OCI-LY7 (cell line): Measurements from ENCODE around the gene STAT5B. TPM values are rescaled to one million over a fixed set of nuclear protein-coding genes. Genes with fewer than 3 reads are reported as not detected.
"Not testable (repeated sequence)": the region's sequence is repeated elsewhere in the genome, so short reads cannot be mapped to it uniquely, and the experiment has no call there.

Experiments
- BruUV-seq: library from RNA; stranded (reverse); fragments of 400-500 nt; replicated peaks from 2 replicates; lab custom pipeline; 2021; lab: Mats Ljungman, UMichigan
- CTCF ChIA-PET: fragments of 300-600 bp; sonication (Branson Sonifier 250); formaldehyde crosslinking; loops from one replicate; lab custom pipeline; 2022; ENCODE audit warnings: antibody characterized with exemption; ENCODE audit not compliant: unreplicated experiment; lab: Charles Lee
- POLR2A ChIA-PET: fragments of 300-600 bp; sonication (Branson Sonifier 250); formaldehyde crosslinking; loops from one replicate; lab custom pipeline; 2022; ENCODE audit warnings: antibody characterized with exemption; lab: Charles Lee
- DNase-seq: peaks from one replicate; pipeline ENCODE4 v3.0.0-alpha.2; 2015; ENCODE audit warnings: low spot score
- H2AFZ ChIP-seq: fragments of 200-600 bp; sonication (generic), shearing (Covaris generic); 2 replicates; pipeline ENCODE4 v1.6.1; 2014; ENCODE audit warnings: mild to moderate bottlenecking, antibody characterized with exemption, low read length, moderate library complexity
- H3K27ac ChIP-seq: fragments of 200-600 bp; sonication (generic); 2 replicates; pipeline ENCODE4 v1.5.1; 2014; ENCODE audit warnings: mixed run types, low read depth, mild to moderate bottlenecking, moderate library complexity, low read length, inconsistent platforms; ENCODE audit not compliant: poor library complexity, severe bottlenecking
- H3K36me3 ChIP-seq: fragments of 200-600 bp; sonication (generic); 2 replicates; pipeline ENCODE4 v1.6.1; 2014; ENCODE audit warnings: mild to moderate bottlenecking, antibody characterized with exemption, low read length, moderate library complexity, mixed read lengths; ENCODE audit not compliant: insufficient read depth
- H3K4me1 ChIP-seq: fragments of 200-600 bp; sonication (generic); 2 replicates; pipeline ENCODE4 v1.5.1; 2014; ENCODE audit warnings: mild to moderate bottlenecking, low read length; ENCODE audit not compliant: insufficient read depth, poor library complexity, severe bottlenecking
- H3K4me2 ChIP-seq: fragments of 200-600 bp; sonication (generic); 2 replicates; pipeline ENCODE4 v1.6.1; 2014; ENCODE audit warnings: mild to moderate bottlenecking, low read length
- H3K4me3 ChIP-seq: fragments of 200-600 bp; sonication (generic); 2 replicates; pipeline ENCODE4 v1.5.1; 2014; ENCODE audit warnings: mild to moderate bottlenecking, low read depth, low read length; ENCODE audit not compliant: poor library complexity, severe bottlenecking
- H3K79me2 ChIP-seq: fragments of 200-600 bp; sonication (generic); 2 replicates; pipeline ENCODE4 v1.6.1; 2016; ENCODE audit warnings: low read depth, mild to moderate bottlenecking, low read length, moderate library complexity, mixed read lengths; ENCODE audit not compliant: insufficient read depth
- H3K9me2 ChIP-seq: fragments of 200-600 bp; sonication (generic); 2 replicates; pipeline ENCODE4 v1.6.1; 2016; ENCODE audit warnings: mild to moderate bottlenecking, low read length, mixed read lengths; ENCODE audit not compliant: insufficient read depth
- H3K9me3 ChIP-seq: fragments of 200-600 bp; sonication (generic); 2 replicates; pipeline ENCODE4 v1.6.1; 2014; ENCODE audit warnings: mild to moderate bottlenecking, mixed run types, low read length, mixed read lengths
- H4K20me1 ChIP-seq: fragments of 200-600 bp; sonication (generic); 2 replicates; pipeline ENCODE4 v1.6.1; 2014; ENCODE audit warnings: mild to moderate bottlenecking, antibody characterized with exemption, low read length, moderate library complexity, mixed read lengths; ENCODE audit not compliant: insufficient read depth
- EZH2phosphoT487 ChIP-seq: fragments of 200-600 bp; sonication (generic); IDR thresholded peaks from 2 replicates; pipeline ENCODE4 v1.6.1; 2018; ENCODE audit warnings: low read depth, borderline replicate concordance, mild to moderate bottlenecking, mixed run types, antibody characterized with exemption, low read length, moderate library complexity, mixed read lengths
- intact Hi-C: fragments of 100-400 bp; cut with micrococcal nuclease; formaldehyde crosslinking; loops from one replicate; pipeline ENCODE4 v1.10.0; 2022; ENCODE audit not compliant: unreplicated experiment
- total RNA-seq, 2 experiments: library from RNA; depleted of rRNA in 1 of 2; stranded (reverse); fragments of >200 nt in 1 of 2; shearing (Covaris generic) in 1 of 2; gene quantifications; 2 replicates each; pipeline ENCODE4 v1.2.3, GENCODE V29; 2014 to 2022
- TF ChIP-seq, protein P1 (sequence below): fragments of 200-600 bp; sonication (generic); conservative IDR thresholded peaks from 2 replicates; pipeline ENCODE4 v1.5.1; 2014; ENCODE audit warnings: mild to moderate bottlenecking, antibody characterized with exemption, low read length, moderate library complexity, mixed read lengths

The STAT5B gene
- total RNA-seq, 2 experiments from 2014 or later, result 33.3 to 46.7 TPM

DNA sequence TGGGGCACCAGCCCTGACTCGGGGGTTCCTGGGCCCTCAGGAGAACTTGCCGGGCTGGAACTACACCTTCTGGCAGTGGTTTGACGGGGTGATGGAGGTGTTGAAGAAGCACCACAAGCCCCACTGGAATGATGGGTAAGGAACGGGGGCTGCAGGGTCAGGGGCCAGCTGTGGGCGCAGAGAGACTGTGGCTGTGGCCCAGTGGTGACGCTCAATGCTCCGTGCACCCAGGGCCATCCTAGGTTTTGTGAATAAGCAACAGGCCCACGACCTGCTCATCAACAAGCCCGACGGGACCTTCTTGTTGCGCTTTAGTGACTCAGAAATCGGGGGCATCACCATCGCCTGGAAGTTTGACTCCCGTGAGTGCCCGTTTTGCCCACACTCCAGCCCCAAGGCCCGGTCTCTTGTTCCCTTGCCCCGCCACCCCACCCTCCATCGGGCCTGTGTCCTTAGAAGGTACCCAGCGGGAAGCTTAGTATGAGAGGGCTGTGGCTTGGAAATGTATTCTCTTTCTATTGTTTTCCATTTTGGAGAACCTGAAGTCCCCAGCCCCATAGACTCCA is 31.3 kb upstream of the STAT5B start:
- no peak for TF ChIP-seq EZH2phosphoT487
- H3K36me3 ChIP-seq, result no peaks in the 10 kb centered on the region
- peaks cover 7% of the 10 kb centered on the region for H3K4me1 ChIP-seq
- DNase-seq, result no peak
- no peak overlapping the region for H3K4me2 ChIP-seq
- no peak overlapping the region for H3K27ac ChIP-seq
- BruUV-seq, result no TSS peak
- no peaks in the 10 kb centered on the region for H3K9me3 ChIP-seq
- ChIA-PET POLR2A (no interaction called here), CTCF (no interaction called here)
- no peaks in the 10 kb centered on the region for H3K79me2 ChIP-seq
- no peak overlapping the region for H3K4me3 ChIP-seq
- H3K9me2 ChIP-seq, result no peaks in the 10 kb centered on the region
- no peak overlapping the region for H2AFZ ChIP-seq
- intact Hi-C loops, result no loop called here
- no peaks in the 10 kb centered on the region for H4K20me1 ChIP-seq

DNA sequence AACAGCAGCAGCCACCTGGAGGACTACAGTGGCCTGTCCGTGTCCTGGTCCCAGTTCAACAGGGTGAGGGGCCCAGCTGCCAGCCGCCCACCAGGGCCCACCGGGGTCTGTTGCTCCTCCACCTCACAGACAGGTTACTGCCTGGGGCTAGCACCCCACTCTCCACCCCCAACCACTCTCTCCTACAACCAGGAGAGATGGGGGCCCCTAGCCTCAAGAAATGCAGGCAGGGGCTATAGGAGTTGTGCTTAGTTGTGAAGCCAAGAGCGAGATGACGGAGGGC is 30.1 kb upstream of the STAT5B start:
- Histone ChIP-seq H3K4me1 (no peaks in the 10 kb centered on the region), H2AFZ (no peak overlapping the region), H3K4me2 (no peak overlapping the region), H3K27ac (no peak overlapping the region), H3K36me3 (no peaks in the 10 kb centered on the region), H3K4me3 (no peak overlapping the region), H3K9me3 (no peaks in the 10 kb centered on the region), H3K79me2 (no peaks in the 10 kb centered on the region), H3K9me2 (no peaks in the 10 kb centered on the region), H4K20me1 (no peaks in the 10 kb centered on the region)
- no peak for DNase-seq
- TF ChIP-seq EZH2phosphoT487, result no peak
- TF ChIP-seq, protein P1, sequence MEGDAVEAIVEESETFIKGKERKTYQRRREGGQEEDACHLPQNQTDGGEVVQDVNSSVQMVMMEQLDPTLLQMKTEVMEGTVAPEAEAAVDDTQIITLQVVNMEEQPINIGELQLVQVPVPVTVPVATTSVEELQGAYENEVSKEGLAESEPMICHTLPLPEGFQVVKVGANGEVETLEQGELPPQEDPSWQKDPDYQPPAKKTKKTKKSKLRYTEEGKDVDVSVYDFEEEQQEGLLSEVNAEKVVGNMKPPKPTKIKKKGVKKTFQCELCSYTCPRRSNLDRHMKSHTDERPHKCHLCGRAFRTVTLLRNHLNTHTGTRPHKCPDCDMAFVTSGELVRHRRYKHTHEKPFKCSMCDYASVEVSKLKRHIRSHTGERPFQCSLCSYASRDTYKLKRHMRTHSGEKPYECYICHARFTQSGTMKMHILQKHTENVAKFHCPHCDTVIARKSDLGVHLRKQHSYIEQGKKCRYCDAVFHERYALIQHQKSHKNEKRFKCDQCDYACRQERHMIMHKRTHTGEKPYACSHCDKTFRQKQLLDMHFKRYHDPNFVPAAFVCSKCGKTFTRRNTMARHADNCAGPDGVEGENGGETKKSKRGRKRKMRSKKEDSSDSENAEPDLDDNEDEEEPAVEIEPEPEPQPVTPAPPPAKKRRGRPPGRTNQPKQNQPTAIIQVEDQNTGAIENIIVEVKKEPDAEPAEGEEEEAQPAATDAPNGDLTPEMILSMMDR, result no peak
- BruUV-seq, result no TSS peak
- intact Hi-C loops, result no loop called here
- ChIA-PET CTCF (no interaction called here), POLR2A (no interaction called here)

DNA sequence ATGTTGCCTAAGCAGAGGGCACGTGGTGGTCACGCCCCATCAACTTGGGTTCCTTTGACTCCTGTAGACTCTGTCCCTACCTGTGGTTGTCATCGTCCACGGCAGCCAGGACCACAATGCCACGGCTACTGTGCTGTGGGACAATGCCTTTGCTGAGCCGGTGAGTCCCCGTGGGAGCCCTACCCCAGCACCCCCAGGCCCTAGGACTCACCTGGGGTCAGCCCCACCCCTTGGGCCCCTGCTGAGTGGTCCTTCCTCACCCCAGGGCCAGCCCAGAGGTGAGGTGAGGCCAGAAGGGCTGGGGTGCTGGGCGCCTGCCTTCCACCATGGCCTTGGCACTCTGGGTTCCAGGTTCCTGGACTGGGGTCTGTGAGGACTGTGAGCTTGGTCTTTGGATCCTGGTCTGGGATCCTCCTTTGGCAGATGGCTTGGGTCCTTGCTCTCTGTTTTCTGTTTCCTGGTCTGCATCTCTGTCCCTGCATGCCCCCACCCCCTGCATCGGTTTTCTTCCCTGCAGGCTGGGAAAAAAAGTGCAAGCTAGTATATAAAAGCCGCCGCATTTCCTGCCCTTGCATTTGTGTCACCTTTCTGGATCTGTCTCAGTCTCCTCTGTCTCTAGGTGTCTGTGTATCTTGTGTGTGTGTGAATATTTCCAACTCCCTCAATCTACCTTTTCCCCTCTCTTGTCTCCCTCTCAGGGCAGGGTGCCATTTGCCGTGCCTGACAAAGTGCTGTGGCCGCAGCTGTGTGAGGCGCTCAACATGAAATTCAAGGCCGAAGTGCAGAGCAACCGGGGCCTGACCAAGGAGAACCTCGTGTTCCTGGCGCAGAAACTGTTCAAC is 29.6 kb upstream of the STAT5B start:
- Histone ChIP-seq H3K9me2 (no peaks in the 10 kb centered on the region), H3K4me1 (no peaks in the 10 kb centered on the region), H4K20me1 (no peaks in the 10 kb centered on the region), H3K9me3 (no peaks in the 10 kb centered on the region), H3K27ac (no peak overlapping the region), H3K79me2 (no peaks in the 10 kb centered on the region), H2AFZ (no peak overlapping the region), H3K36me3 (no peaks in the 10 kb centered on the region), H3K4me2 (no peak overlapping the region), H3K4me3 (no peak overlapping the region)
- ChIA-PET POLR2A (no interaction called here), CTCF (interaction anchor here (0.6 kb wide), 1 partner anchor 504 kb away, joined by 3 read pairs; no protein-coding TSS in a partner anchor)
- TF ChIP-seq, protein P1, result no peak
- no peak for TF ChIP-seq EZH2phosphoT487
- no TSS peak for BruUV-seq
- DNase-seq, result no peak
- intact Hi-C loops, result no loop called here

DNA sequence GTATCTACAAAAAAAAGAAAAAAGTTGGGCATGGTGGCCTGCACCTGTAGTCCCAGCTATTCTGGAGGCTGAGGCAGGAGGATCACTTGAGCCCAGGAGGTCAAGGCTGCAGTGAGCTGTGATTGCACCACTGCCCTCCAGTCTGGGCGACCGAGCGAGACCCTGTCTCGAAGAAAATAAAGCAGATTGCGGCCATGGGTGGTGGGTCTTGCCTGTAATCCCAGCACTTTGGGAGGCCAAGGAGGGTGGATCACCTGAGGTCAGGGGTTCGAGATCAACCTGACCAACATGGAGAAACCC is 28.8 kb upstream of the STAT5B start:
- CTCF ChIA-PET, H3K27ac ChIP-seq, H3K9me3 ChIP-seq, H3K79me2 ChIP-seq, H3K4me1 ChIP-seq, H4K20me1 ChIP-seq, H3K9me2 ChIP-seq, BruUV-seq, H2AFZ ChIP-seq, H3K4me3 ChIP-seq, intact Hi-C loops, DNase-seq, H3K36me3 ChIP-seq, H3K4me2 ChIP-seq: not testable (repeated sequence)
- POLR2A ChIA-PET, result interaction anchor here (0.8 kb wide), 1 partner anchor 47 kb away, joined by 3 read pairs; no protein-coding TSS in a partner anchor
